PFSK-1 (cell line): ENCODE results near the gene DPYSL3.

Experiments
- POLR2AphosphoS5 ChIP-seq: IDR thresholded peaks from 2 replicates; pipeline ENCODE4 v1.6.1; 2012; ENCODE audit warnings: low read depth, mild to moderate bottlenecking, control low read depth, low read length, moderate library complexity
- TF ChIP-seq, protein P1 (sequence below), 2 experiments: IDR thresholded peaks; 2 replicates each; pipeline versions ENCODE4 v1.6.1 to v1.8.0; 2011 to 2012; ENCODE audit warnings: low read depth in 2 of 2, low read length in 2 of 2, control low read depth in 1 of 2, inconsistent platforms in 1 of 2, mild to moderate bottlenecking in 1 of 2, moderate library complexity in 1 of 2; ENCODE audit not compliant: insufficient read depth in 1 of 2

- TF ChIP-seq, protein P1, sequence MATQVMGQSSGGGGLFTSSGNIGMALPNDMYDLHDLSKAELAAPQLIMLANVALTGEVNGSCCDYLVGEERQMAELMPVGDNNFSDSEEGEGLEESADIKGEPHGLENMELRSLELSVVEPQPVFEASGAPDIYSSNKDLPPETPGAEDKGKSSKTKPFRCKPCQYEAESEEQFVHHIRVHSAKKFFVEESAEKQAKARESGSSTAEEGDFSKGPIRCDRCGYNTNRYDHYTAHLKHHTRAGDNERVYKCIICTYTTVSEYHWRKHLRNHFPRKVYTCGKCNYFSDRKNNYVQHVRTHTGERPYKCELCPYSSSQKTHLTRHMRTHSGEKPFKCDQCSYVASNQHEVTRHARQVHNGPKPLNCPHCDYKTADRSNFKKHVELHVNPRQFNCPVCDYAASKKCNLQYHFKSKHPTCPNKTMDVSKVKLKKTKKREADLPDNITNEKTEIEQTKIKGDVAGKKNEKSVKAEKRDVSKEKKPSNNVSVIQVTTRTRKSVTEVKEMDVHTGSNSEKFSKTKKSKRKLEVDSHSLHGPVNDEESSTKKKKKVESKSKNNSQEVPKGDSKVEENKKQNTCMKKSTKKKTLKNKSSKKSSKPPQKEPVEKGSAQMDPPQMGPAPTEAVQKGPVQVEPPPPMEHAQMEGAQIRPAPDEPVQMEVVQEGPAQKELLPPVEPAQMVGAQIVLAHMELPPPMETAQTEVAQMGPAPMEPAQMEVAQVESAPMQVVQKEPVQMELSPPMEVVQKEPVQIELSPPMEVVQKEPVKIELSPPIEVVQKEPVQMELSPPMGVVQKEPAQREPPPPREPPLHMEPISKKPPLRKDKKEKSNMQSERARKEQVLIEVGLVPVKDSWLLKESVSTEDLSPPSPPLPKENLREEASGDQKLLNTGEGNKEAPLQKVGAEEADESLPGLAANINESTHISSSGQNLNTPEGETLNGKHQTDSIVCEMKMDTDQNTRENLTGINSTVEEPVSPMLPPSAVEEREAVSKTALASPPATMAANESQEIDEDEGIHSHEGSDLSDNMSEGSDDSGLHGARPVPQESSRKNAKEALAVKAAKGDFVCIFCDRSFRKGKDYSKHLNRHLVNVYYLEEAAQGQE (IDR thresholded peaks at IDR 0.05; ENCODE audit: insufficient read depth in 1 of 2, low read depth in 2 of 2, low read length in 2 of 2), result no peak
- no peak for TF ChIP-seq POLR2AphosphoS5
Measured at GRCh38 chr5:147418613-147419012, 91.3 kb downstream of the DPYSL3 start.
